Measurements from ENCODE around the gene ACAA1.

GRCh38 chr3:38164643-38164951, 27.7 kb upstream of the ACAA1 start:
- TF ChIP-seq POLR2A (IDR thresholded peaks at IDR 0.05), result peak in 1 of 2 donors; percentile 33
- TF ChIP-seq CTCF (IDR thresholded peaks at IDR 0.05 in 4 of 5, conservative IDR thresholded peaks at IDR 0.05 in 1 of 5), result no peak
